Ammon's horn (tissue), 1 donor: Measurements from ENCODE around the gene C5orf52.
"Not testable (repeated sequence)": the region's sequence is repeated elsewhere in the genome, so short reads cannot be mapped to it uniquely, and the experiment has no call there.

Source experiments
- DNase-seq: peaks from one replicate; pipeline ENCODE4 v3.0.0-alpha.2; 2016; ENCODE audit warnings: low spot score

Gene C5orf52

GRCh38 chr5:157679801-157680200 is 8.5 kb downstream of the C5orf52 start:
- no peak for DNase-seq

GRCh38 chr5:157680239-157680638 is 8.9 kb downstream of the C5orf52 start:
- no peak for DNase-seq

GRCh38 chr5:157681048-157681447 is 9.7 kb downstream of the C5orf52 start:
- DNase-seq: no peak

GRCh38 chr5:157682257-157682656 is 10.9 kb downstream of the C5orf52 start:
- DNase-seq: no peak

GRCh38 chr5:157686276-157687197 is 15.2 kb downstream of the C5orf52 start:
- DNase-seq: not testable (repeated sequence)

- no peak for DNase-seq
These were observed 15.8 kb downstream of the C5orf52 start for GRCh38 chr5:157687198-157687554.

- no peak for DNase-seq
These were observed 18.8 kb downstream of the C5orf52 start for GRCh38 chr5:157689942-157690689.

- no peak for DNase-seq
These were observed 19.5 kb downstream of the C5orf52 start for GRCh38 chr5:157690690-157691433.

GRCh38 chr5:157693816-157694215 is 22.5 kb downstream of the C5orf52 start:
- DNase-seq: not testable (repeated sequence)

- not testable (repeated sequence) for DNase-seq
These were observed 24.8 kb downstream of the C5orf52 start for GRCh38 chr5:157696154-157696553.

GRCh38 chr5:157698674-157699073 is 27.3 kb downstream of the C5orf52 start:
- DNase-seq: not testable (repeated sequence)

- DNase-seq: no peak
These were observed 32.4 kb downstream of the C5orf52 start for GRCh38 chr5:157703736-157704135.

GRCh38 chr5:157708866-157709265 is 37.5 kb downstream of the C5orf52 start:
- no peak for DNase-seq

GRCh38 chr5:157709346-157709745 is 38.0 kb downstream of the C5orf52 start:
- DNase-seq: no peak

GRCh38 chr5:157710431-157710830 is 39.1 kb downstream of the C5orf52 start:
- DNase-seq: no peak

- no peak for DNase-seq
These were observed 39.5 kb downstream of the C5orf52 start for GRCh38 chr5:157710882-157711281.

GRCh38 chr5:157713830-157714595 is 42.7 kb downstream of the C5orf52 start:
- no peak for DNase-seq

GRCh38 chr5:157714596-157714864 is 43.2 kb downstream of the C5orf52 start:
- DNase-seq: no peak

- DNase-seq: peak; percentile 82
These were observed 47.2 kb downstream of the C5orf52 start for GRCh38 chr5:157718519-157718918.

- no peak for DNase-seq
These were observed 47.9 kb downstream of the C5orf52 start for GRCh38 chr5:157719245-157719644.

- DNase-seq: no peak
These were observed 49.8 kb downstream of the C5orf52 start for GRCh38 chr5:157721159-157721558.

- not testable (repeated sequence) for DNase-seq
These were observed 51.6 kb downstream of the C5orf52 start for GRCh38 chr5:157722895-157723294.
